CD4-positive, alpha-beta memory T cell (primary cell): ENCODE measurements around the gene NDE1. TPM values are rescaled to one million over a fixed set of nuclear protein-coding genes. Genes with fewer than 3 reads are reported as not detected.

Experiments used
- CTCF ChIA-PET: fragments of 350-600 bp; sonication (Branson Sonifier 250); formaldehyde crosslinking; loops from one replicate; lab custom pipeline; 2021; ENCODE audit warnings: inconsistent platforms; ENCODE audit not compliant: partially characterized antibody; lab: Charles Lee
- POLR2A ChIA-PET: fragments of 350-600 bp; sonication (Branson Sonifier 250); formaldehyde crosslinking; loops from one replicate; lab custom pipeline; 2021; ENCODE audit not compliant: partially characterized antibody; lab: Charles Lee
- DNase-seq, 5 donors: peaks; one replicate each; pipeline versions ENCODE4 v3.0.0 to v3.0.0-alpha.2; 2020 to 2022; ENCODE audit warnings: mixed read lengths in 1 of 5
- H3K27ac ChIP-seq: one replicate; pipeline ENCODE4 v1.7.0; 2013; ENCODE audit warnings: low read depth, low read length
- H3K27me3 ChIP-seq: 2 replicates; pipeline ENCODE4 v1.7.0; 2013; ENCODE audit warnings: mild to moderate bottlenecking, low read length, moderate library complexity; ENCODE audit not compliant: insufficient read depth
- H3K36me3 ChIP-seq: 2 replicates; pipeline ENCODE4 v1.7.0; 2013; ENCODE audit warnings: mild to moderate bottlenecking, low read length, moderate library complexity; ENCODE audit not compliant: insufficient read depth
- H3K4me1 ChIP-seq: 2 replicates; pipeline ENCODE4 v1.7.0; 2013; ENCODE audit warnings: mild to moderate bottlenecking, low read length, moderate library complexity; ENCODE audit not compliant: insufficient read depth
- H3K4me3 ChIP-seq, 2 donors: one replicate each; pipeline ENCODE4 v1.7.0; 2013; ENCODE audit warnings: low read length in 2 of 2, mild to moderate bottlenecking in 1 of 2
- H3K9me3 ChIP-seq, 2 donors: one replicate each; pipeline ENCODE4 v1.7.0; 2013; ENCODE audit warnings: low read length in 2 of 2, control low read depth in 1 of 2; ENCODE audit not compliant: control insufficient read depth in 1 of 2
- H3K27ac Mint-ChIP-seq, 7 donors: one replicate each; pipeline ENCODE4 v1.8.0; 2020 to 2021; ENCODE audit warnings: mixed read lengths in 7 of 7, mild to moderate bottlenecking in 6 of 7, inconsistent platforms in 3 of 7, moderate library complexity in 3 of 7
- H3K27me3 Mint-ChIP-seq, 2 donors: one replicate each; pipeline ENCODE4 v1.8.0; 2020 to 2021; ENCODE audit warnings: mixed read lengths in 2 of 2
- H3K36me3 Mint-ChIP-seq, 2 donors: one replicate each; pipeline ENCODE4 v1.8.0; 2020 to 2021; ENCODE audit warnings: mixed read lengths in 2 of 2, inconsistent platforms in 1 of 2, mild to moderate bottlenecking in 1 of 2
- H3K4me1 Mint-ChIP-seq, 4 donors: one replicate each; pipeline ENCODE4 v1.8.0; 2020 to 2021; ENCODE audit warnings: mixed read lengths in 4 of 4, mild to moderate bottlenecking in 1 of 4
- H3K4me3 Mint-ChIP-seq, 8 donors: one replicate each; pipeline ENCODE4 v1.8.0; 2020 to 2021; ENCODE audit warnings: mixed read lengths in 8 of 8, mild to moderate bottlenecking in 7 of 8, moderate library complexity in 6 of 8, inconsistent platforms in 3 of 8
- H3K9me3 Mint-ChIP-seq, 8 donors: one replicate each; pipeline ENCODE4 v1.8.0; 2020 to 2021; ENCODE audit warnings: mixed read lengths in 8 of 8, mild to moderate bottlenecking in 5 of 8, inconsistent platforms in 3 of 8, moderate library complexity in 1 of 8
- intact Hi-C: fragments of 100-400 bp; cut with micrococcal nuclease; formaldehyde crosslinking; loops from one replicate; pipeline ENCODE4 v1.15.1; 2023
- polyA plus RNA-seq, 2 donors: library from polyadenylated mRNA; unstranded; fragments of 300-500 nt; fragmentation: Illumina TruSeq; gene quantifications; one replicate each; pipeline ENCODE4 v1.2.3, GENCODE V29; 2021
- total RNA-seq, 2 experiments: library from RNA; stranded (reverse); gene quantifications; one replicate each; pipeline ENCODE4 v1.2.3, GENCODE V29; 2021

Gene NDE1
- total and polyA plus RNA-seq, 4 experiments from 2014 or later, result 15.3 to 128 (median 93.8) TPM

DNA sequence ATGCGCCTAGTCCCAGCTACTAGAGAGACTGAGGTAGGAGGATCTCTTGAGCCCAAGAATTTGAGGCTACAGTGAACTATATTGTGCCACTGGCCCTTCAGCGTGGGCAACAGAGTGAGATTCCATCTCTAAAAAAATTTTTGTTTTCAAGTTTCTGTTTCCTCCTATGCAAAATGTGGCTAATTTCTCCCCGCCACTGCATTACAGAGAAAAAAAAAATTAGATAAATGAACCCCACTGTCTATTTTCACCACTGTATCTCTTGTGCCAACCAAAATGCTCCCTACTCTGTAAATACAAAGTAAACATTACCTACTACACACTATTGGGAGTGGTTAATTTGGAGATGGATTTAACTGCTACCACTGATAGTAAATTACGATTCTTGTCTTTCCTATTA, 9.1 kb upstream of the NDE1 start:
- H3K27me3 ChIP-seq, result no peaks in the 10 kb centered on the region
- H3K4me1 ChIP-seq, result peaks cover 69% of the 10 kb centered on the region
- peaks cover 44 to 79% (median 58%) of the 10 kb centered on the region in 4 donors for H3K4me1 Mint-ChIP-seq
- H3K27me3 Mint-ChIP-seq, result no peaks in the 10 kb centered on the region
- H3K4me3 Mint-ChIP-seq, result peak overlapping the region in 7 of 8 donors; percentile 87 to 95 (median 93)
- ChIA-PET CTCF (interaction anchor here (1.2 to 4.4 kb wide), 6 partner anchors 15 to 214 kb away, joined by 3 to 31 read pairs (median 22); no protein-coding TSS in a partner anchor), POLR2A (interaction anchor here (1.1 to 5.3 kb wide), 4 partner anchors 7 to 30 kb away, joined by 4 to 83 read pairs (median 28); partner anchors contain the start of gene NDE1)
- peaks cover 0 to under 1% (median 0%) of the 10 kb centered on the region in 8 donors for H3K9me3 Mint-ChIP-seq
- intact Hi-C loops, result loop anchor here (5.0 kb wide), 1 partner anchor 246 kb away; the partner anchor contains the start of gene CEP20
- H3K36me3 Mint-ChIP-seq, result peaks cover 31 to 47% of the 10 kb centered on the region in 2 donors
- H3K27ac ChIP-seq, result peak overlapping the region; percentile 91
- peak overlapping the region in 6 of 7 donors; percentile 99 for H3K27ac Mint-ChIP-seq
- H3K36me3 ChIP-seq, result peaks cover 9% of the 10 kb centered on the region
- no peaks in the 10 kb centered on the region for H3K9me3 ChIP-seq
- H3K4me3 ChIP-seq, result no peak overlapping the region
- no peak for DNase-seq

DNA sequence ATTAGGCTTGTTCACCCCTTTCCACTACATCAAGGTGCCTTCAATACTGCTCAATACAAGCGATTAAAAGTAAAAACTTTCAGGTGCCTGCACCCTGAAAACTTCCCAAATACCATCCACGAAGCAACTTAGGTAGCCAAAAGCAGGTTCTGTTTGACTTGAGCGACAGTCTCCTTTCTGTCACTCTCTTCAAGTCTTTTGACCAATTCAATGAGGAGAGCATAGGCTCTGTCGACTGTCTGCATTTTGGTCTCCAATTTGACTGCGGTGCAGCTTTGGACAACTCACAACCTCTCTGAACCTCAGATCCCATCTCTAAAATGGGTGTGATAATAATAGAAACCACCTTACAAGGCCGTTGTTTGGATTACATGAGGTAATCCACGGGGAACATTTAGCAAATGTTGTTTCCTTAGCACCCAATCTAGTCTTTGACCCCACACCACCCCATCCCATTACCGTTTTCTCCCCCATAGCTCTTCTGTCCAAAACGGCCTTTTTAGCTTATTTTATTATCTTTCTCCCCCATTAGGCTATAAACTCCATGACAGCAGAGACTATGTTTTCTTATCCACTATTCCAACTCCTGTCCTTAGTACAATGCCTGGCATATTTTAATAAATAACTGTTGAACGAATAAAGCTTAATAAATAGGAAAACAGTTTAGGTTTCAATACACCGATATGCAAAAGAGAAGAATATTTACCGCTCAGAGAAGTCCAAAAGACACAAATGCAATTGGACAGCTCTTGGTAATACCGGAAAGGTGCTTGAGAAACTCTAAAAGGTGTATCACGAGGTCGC, 8.1 kb upstream of the NDE1 start:
- ChIA-PET CTCF (interaction anchor here (0.9 to 4.7 kb wide), 17 partner anchors 7 to 215 kb away, joined by 3 to 31 read pairs (median 7); no protein-coding TSS in a partner anchor), POLR2A (interaction anchor here (0.9 to 5.3 kb wide), 21 partner anchors 8 to 308 kb away, joined by 3 to 83 read pairs (median 6); partner anchors contain the start of gene NDE1)
- intact Hi-C loops, result loop anchor here (1.0 to 5.0 kb wide), 3 partner anchors 8 to 245 kb away; partner anchors contain the start of genes CEP20 and NDE1
- H3K4me3 ChIP-seq, result peak overlapping the region; percentile 62 to 95
- H3K4me1 Mint-ChIP-seq, result peaks cover 36 to 69% (median 48%) of the 10 kb centered on the region in 4 donors
- H3K27me3 Mint-ChIP-seq, result no peaks in the 10 kb centered on the region
- H3K9me3 ChIP-seq, result no peaks in the 10 kb centered on the region
- H3K27me3 ChIP-seq, result no peaks in the 10 kb centered on the region
- peak overlapping the region; percentile 87 to 95 (median 92) for H3K4me3 Mint-ChIP-seq
- peak overlapping the region; percentile 91 for H3K27ac ChIP-seq
- peaks cover 7% of the 10 kb centered on the region for H3K36me3 ChIP-seq
- peak overlapping the region; percentile 99 for H3K27ac Mint-ChIP-seq
- no peaks in the 10 kb centered on the region for H3K9me3 Mint-ChIP-seq
- H3K4me1 ChIP-seq, result peaks cover 59% of the 10 kb centered on the region
- H3K36me3 Mint-ChIP-seq, result peaks cover 21 to 37% of the 10 kb centered on the region in 2 donors
- no peak for DNase-seq

DNA sequence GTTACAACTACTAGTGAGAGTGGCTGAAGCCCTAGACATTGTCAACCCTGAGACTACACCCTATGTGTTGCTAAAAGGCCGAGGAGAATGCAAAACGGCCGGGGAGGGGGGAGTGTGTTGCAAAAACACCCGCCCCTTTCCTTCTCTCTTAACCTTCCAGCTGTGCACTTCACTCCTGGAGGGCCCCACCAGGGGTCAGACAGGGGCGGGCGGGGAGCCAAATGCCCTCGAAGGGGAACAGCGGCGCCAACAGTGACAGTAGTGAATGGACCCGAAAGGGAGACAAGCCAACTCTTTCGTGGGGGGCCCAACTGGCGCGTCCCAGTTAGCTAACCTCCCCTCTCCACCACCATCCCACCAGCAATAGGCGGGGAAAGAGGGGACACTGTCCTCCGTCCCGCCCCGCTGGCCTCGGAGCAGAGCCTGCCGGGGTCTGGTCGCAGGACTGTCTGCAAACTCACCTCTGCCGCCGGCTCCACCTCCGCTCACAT, 7.4 kb upstream of the NDE1 start:
- Mint-ChIP-seq H3K27ac (peak overlapping the region; percentile 99), H3K36me3 (peaks cover 16 to 30% of the 10 kb centered on the region in 2 donors), H3K9me3 (no peaks in the 10 kb centered on the region), H3K27me3 (no peaks in the 10 kb centered on the region), H3K4me3 (peak overlapping the region; percentile 87 to 95 (median 92)), H3K4me1 (peaks cover 31 to 63% (median 43%) of the 10 kb centered on the region in 4 donors)
- no peaks in the 10 kb centered on the region for H3K27me3 ChIP-seq
- CTCF ChIA-PET, result interaction anchor here (0.9 to 4.7 kb wide), 17 partner anchors 8 to 216 kb away, joined by 3 to 31 read pairs (median 7); no protein-coding TSS in a partner anchor
- POLR2A ChIA-PET, result interaction anchor here (0.6 to 5.3 kb wide), 27 partner anchors 8 to 308 kb away, joined by 3 to 83 read pairs (median 6); partner anchors contain the start of gene NDE1
- H3K9me3 ChIP-seq, result no peaks in the 10 kb centered on the region
- peaks cover under 1% of the 10 kb centered on the region for H3K36me3 ChIP-seq
- peaks cover 52% of the 10 kb centered on the region for H3K4me1 ChIP-seq
- DNase-seq, result peak; percentile 79 to 92 (median 83)
- intact Hi-C loops, result loop anchor here (1.0 to 5.0 kb wide), 4 partner anchors 8 to 245 kb away; partner anchors contain the start of genes CEP20 and NDE1
- H3K4me3 ChIP-seq, result peak overlapping the region; percentile 62 to 95
- peak overlapping the region; percentile 91 for H3K27ac ChIP-seq

DNA sequence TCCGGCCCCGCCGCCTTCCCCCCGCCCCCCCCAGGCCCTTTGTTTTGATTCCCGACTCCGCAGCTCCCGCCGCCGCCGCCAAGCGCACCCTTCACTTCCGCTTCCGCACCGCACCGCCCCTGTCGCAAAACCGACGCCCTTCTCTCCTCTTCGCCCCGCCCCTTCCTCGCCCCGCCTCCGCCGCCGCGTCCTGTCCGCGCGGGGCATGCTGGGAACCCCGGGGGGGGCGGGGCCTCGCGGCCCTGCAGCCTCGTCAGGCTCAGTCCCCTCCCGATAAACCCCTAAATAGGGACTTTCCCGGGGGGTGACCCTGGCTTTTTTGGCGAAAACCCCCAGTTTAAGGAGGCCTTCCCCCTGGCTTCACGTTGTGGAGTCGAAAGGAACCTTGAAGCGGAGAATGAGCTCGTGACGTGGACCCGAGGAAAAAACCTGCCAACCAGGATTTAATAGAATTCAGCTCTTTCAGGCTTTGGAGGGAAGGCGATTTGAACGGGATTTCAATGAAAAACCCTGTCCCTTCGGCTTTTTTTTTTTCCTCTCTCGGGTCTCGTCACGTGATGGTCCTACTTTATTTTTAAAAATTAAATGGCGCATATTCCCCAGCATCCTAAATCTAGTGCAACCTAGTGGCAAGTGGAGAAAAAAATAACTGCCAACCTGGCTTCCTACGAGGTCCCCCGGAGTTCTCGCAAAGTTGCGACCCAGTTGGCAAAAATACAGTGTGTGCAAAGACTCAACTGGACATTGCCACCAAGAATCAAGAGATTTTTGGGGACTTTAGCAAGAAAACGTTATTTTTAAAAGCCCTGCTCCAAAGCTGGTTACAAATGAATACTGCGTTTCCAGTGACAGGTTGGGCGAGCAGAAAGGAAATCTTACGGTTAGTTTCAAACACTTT, 6.7 kb upstream of the NDE1 start, which contains the start of gene MARF1:
Gene MARF1 (minus strand): TSS at position 107 of the 898 bp plus-strand sequence. CDS start 3,921 bp downstream, outside the sequence.
- Mint-ChIP-seq H3K4me3 (peak within 1 kb of the TSS; percentile 87 to 95 (median 92)), H3K27me3 (no peaks in the 10 kb centered on the region), H3K27ac (peak within 1 kb of the TSS; percentile 99), H3K4me1 (peaks cover 31 to 57% (median 41%) of the 10 kb centered on the region in 4 donors), H3K9me3 (no peaks in the 10 kb centered on the region), H3K36me3 (peaks cover 12 to 25% of the 10 kb centered on the region in 2 donors)
- ChIA-PET POLR2A (interaction anchor here (0.6 to 5.3 kb wide), 28 partner anchors 8 to 307 kb away, joined by 3 to 83 read pairs (median 5); partner anchors contain the start of gene NDE1), CTCF (interaction anchor here (0.9 to 4.7 kb wide), 14 partner anchors 9 to 217 kb away, joined by 3 to 31 read pairs (median 14); no protein-coding TSS in a partner anchor)
- H3K4me1 ChIP-seq, result peaks cover 50% of the 10 kb centered on the region
- DNase-seq, result peak; percentile 99 to 100 (median 99)
- H3K4me3 ChIP-seq, result peak within 1 kb of the TSS; percentile 95 to 100
- intact Hi-C loops, result loop anchor here (1.0 to 5.0 kb wide), 2 partner anchors 29 to 244 kb away; partner anchors contain the start of gene CEP20
- H3K27ac ChIP-seq, result peak within 1 kb of the TSS; percentile 91
- no peaks in the 10 kb centered on the region for H3K27me3 ChIP-seq
- no peaks in the 10 kb centered on the region for H3K9me3 ChIP-seq
- no peaks in the 10 kb centered on the region for H3K36me3 ChIP-seq

DNA sequence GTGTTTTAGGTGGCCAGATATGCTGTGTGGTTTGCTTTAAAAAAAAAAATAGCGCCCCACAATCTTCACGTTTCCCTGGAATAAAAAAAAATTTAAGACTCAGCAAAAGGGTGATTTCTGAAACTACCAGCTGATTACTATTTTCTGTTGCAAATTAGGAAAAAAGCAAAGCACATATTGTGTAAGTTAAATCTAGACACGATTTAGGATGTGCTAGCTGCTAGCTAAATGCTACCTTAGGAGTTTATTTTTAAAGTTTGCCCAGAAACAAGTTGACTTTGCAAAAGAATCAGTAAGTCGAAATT, 6.1 kb upstream of the NDE1 start:
- Mint-ChIP-seq H3K27me3 (no peaks in the 10 kb centered on the region), H3K4me1 (peaks cover 26 to 51% (median 36%) of the 10 kb centered on the region in 4 donors), H3K9me3 (no peaks in the 10 kb centered on the region), H3K36me3 (peaks cover 6 to 19% of the 10 kb centered on the region in 2 donors), H3K4me3 (peak overlapping the region; percentile 87 to 95 (median 92)), H3K27ac (peak overlapping the region; percentile 99)
- Histone ChIP-seq H3K27me3 (no peaks in the 10 kb centered on the region), H3K36me3 (no peaks in the 10 kb centered on the region), H3K4me3 (peak overlapping the region in 1 of 2 donors; percentile 95), H3K4me1 (peaks cover 44% of the 10 kb centered on the region), H3K27ac (peak overlapping the region; percentile 91), H3K9me3 (no peaks in the 10 kb centered on the region)
- no peak for DNase-seq
- intact Hi-C loops, result loop anchor here (1.0 to 5.0 kb wide), 2 partner anchors 28 to 243 kb away; partner anchors contain the start of gene CEP20
- POLR2A ChIA-PET, result interaction anchor here (0.6 to 5.3 kb wide), 16 partner anchors 7 to 216 kb away, joined by 3 to 83 read pairs (median 6); partner anchors contain the start of gene NDE1
- CTCF ChIA-PET, result interaction anchor here (0.9 to 4.7 kb wide), 11 partner anchors 9 to 217 kb away, joined by 3 to 31 read pairs (median 16); no protein-coding TSS in a partner anchor
